Anterior cingulate cortex (tissue), 58 donors: ENCODE measurements around the gene PALD1.
A peak's percentile ranks its signal among the peaks of the same experiment; 100 is the strongest.
"Not testable (repeated sequence)": the region's sequence is repeated elsewhere in the genome, so short reads cannot be mapped to it uniquely, and the experiment has no call there.

Experiments used
- DNase-seq, 58 donors: peaks; one replicate each; lab custom pipeline; 2025; lab: John Stamatoyannopoulos, UW

Gene PALD1

DNA sequence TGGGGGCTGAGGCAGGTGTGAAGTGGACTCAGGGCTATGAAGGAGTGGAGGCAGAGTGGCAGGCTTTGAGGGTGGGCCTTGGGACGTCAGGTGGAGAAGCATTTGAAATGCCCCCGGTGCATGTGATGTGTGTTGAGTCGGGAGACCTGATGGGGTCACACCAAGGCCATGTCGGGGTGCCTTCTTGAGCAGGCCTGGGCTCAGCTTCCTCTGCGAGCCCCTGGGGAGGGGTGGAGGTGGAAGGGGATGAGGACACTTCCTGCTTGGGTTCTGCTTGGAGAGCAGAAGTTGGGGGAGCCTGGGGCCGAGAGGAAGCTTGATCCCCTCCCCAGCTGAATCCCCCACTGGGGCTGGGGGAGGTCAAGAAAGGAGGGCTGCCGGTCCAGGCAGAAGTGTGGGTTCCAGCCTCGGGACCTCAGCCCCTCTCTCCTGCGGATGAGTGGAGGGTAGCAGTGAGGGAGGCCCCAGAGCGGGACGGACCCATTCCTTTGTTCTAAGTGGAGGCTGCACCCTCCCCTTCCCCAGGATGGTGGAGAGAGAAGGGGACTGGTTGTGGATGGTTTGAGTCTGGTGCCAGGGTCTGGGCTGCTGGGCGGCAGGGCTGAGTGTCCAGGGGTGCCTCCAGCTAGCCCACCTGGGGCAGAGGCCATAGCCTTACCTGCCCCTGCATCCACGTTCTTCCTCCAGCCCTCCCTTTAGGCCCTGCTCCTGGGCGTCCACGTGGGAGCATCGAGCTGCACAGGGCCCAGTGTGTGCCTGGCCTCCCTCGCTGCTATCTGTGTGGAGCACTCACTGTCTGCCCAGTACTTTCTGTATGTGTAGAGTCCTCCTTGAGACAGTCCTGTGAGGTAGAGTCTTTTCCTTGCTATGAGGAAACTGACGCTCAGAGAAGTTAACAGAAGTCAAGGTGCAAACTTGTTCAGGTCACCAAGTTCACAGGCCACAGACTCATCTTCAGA is 87.3 kb downstream of the PALD1 start:
- DNase-seq: no peak

GRCh38 chr10:70566515-70567290 is 88.1 kb downstream of the PALD1 start:
- no peak for DNase-seq

DNA sequence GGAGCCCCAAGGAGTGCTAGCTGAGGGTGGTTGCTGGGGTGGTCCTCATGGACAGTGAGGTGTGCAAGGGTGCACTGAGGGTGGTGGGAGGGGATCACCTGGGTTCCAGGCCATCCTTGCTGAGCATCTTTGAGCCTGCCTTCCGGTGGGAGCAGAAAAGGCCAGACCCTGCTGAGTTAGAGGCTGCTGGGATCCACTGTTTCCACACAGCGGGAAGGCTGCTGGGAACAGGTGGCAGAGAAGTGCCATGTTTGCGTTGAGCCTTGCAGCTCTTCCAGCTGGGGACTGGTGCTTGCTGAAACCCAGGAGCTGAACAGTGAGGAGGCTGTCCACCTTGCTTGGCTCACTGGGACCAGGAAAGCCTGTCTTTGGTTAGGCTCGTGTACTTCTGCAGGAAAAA is 89.0 kb downstream of the PALD1 start:
- no peak for DNase-seq

DNA sequence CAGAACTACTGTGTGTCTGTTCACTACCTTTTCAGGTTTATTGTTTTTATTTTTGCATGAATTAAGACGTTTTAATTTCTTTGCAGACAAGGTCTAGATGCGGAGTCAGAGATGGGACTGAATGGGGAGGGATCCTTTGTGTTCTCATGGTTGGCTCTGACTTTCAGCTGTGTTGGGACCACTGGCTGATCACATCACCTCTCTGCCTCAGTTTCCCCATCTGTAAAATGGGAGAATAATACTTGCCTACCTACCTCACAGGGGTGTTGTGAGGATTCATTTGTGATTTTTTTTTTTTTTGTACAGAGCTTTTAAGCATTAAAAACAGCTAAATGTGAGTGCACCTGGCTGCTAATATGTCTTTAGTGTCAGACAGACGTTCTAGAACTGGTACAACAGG is 89.5 kb downstream of the PALD1 start:
- no peak for DNase-seq

- no peak for DNase-seq
These were observed 90.4 kb downstream of the PALD1 start for GRCh38 chr10:70568781-70569495.

GRCh38 chr10:70571236-70571635 is 92.7 kb downstream of the PALD1 start:
- no peak for DNase-seq

DNA sequence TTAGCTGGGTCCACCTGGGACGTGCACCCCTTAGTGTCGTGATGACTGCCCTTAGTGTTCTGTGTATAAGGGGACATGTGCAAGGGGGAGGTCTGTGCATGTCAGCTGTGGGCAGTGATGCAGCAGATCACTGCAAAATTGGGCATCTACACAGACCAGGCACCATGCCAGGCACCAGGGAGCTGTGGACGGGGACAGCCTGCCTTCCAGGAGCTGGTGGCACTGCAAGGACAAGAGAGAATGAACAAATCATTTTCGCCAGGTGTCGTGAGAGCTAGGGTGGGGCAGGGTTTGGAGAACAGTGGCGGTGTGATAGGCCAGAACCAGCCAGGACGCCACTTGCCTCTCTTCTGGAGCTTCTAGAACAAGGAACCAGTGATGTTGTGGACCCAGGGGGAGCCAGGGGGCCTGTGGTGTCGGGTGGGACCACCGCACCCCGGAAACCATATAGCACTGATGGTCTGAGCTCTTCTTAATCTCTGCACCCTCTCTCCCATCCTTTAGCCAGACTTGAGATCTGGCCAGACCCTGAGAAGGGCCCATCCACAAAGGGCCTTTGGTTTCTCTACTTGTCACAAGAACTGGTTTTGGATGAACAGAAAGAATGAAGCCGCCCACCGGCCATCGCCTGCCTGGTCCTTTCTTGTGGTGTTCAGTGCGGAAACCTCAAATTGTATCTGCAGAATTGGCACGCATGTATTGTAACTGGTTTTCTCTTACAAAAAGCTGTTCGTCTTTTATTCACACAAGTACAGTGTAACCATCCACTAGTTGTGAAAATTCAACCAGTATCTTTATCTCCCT is 93.3 kb downstream of the PALD1 start:
- DNase-seq: no peak

GRCh38 chr10:70573599-70574506 is 95.3 kb downstream of the PALD1 start:
- no peak for DNase-seq

GRCh38 chr10:70575486-70575873 is 96.9 kb downstream of the PALD1 start:
- DNase-seq: no peak

- peak in 4 of 58 donors; percentile 10 to 42 (median 18) for DNase-seq
These were observed 97.6 kb downstream of the PALD1 start for GRCh38 chr10:70575874-70576802.

GRCh38 chr10:70576803-70577517 is 98.4 kb downstream of the PALD1 start:
- peak in 1 of 58 donors; percentile 9 for DNase-seq

- no peak for DNase-seq
These were observed 99.9 kb downstream of the PALD1 start for GRCh38 chr10:70578371-70578947.

DNA sequence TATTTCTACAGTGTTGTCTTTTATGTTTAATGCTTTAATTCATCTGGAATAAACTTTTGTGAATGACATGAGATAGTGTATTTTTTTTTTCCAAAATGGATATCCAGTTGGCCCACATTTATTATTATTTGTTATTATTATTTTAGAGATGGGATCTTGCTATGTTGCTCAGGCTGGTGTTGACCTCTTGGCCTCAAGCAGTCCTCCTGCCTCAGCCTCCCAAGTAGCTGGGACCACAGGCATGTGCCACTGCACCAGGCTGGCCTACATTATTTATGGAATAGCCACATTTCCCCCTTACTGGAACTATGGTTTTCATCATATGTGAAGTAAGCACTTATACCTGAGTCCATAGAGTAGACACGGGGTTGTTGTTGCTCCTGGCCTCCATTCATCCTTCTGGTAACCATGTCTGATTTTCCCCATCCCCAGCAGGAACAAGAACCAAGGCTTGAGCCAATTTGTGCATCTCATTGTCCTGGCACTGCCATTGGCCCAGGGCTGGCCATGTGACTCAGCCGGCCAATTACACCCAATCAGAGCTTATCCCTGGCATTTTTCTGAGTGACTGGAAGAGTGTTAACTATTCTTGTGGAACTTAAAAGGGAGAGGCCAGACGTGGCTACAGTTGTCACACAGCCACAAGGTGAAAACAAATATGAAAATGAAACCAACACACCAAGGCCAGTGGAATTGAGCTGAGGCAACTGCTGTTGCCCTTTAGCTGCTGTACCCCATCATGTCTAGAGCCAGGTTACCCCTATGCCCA is 100.9 kb downstream of the PALD1 start:
- DNase-seq: no peak

GRCh38 chr10:70581176-70581575 is 102.6 kb downstream of the PALD1 start:
- DNase-seq: not testable (repeated sequence)

DNA sequence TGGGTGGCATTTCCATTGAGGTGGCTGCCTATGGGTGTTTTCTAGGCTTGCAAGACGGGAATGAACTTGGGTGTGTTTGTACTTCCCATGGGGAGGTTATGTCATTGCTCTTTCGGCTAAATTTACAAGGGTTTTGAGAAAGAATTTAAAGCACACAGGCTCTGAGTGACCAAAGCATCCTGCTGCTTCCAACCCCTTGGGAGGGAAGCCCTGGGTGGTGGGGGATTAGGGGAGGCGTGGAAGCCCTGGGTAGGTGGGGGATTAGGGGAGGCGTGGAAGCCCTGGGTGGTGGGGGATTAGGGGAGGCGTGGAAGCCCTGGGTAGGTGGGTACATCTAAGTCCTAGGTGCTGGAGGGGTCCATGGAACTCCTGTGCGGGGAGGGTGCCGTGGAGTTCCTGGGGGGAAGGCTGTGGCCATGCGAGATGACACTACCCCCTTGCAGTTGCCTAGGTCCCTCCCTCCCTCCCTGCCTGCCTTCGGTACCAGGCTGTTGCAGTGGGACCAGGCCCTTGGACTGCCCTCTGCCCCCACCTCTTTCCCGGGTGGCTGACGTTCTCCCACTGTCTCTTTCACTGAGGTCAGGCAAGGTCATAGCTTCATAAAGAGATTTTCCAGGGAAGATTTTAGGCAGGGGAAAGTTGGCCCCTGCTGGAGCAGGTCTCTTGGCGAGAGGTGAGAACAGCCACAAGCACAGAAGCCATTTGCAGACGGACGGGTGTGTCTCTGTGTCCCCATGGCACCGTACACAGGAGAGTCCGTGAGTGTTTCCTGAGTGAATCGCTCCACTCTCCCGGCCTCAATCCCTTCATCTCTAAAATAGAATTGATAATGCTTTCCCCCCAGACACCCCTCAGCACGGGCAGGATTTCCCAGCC is 104.5 kb downstream of the PALD1 start:
- no peak for DNase-seq
